ENCODE measurements around the gene BTF3.

The BTF3 gene

GRCh38 chr5:73525606-73526203, 27.5 kb downstream of the BTF3 start:
- no peak for DNase-seq

GRCh38 chr5:73528248-73528647, 30.0 kb downstream of the BTF3 start:
- no peak for DNase-seq

GRCh38 chr5:73529081-73529480, 30.8 kb downstream of the BTF3 start:
- no peak for DNase-seq

- DNase-seq, result peak in 1 of 3 donors; percentile 46
Observed at GRCh38 chr5:73531356-73531755, 33.1 kb downstream of the BTF3 start.

- no peak for DNase-seq
Observed at GRCh38 chr5:73532195-73532594, 34.0 kb downstream of the BTF3 start.

- DNase-seq, result no peak
Observed at GRCh38 chr5:73534011-73534644, 35.9 kb downstream of the BTF3 start.

GRCh38 chr5:73534971-73535370, 36.7 kb downstream of the BTF3 start:
- no peak for DNase-seq

GRCh38 chr5:73539730-73540129, 41.5 kb downstream of the BTF3 start:
- DNase-seq, result no peak

- DNase-seq, result no peak
Observed at GRCh38 chr5:73540192-73540591, 42.0 kb downstream of the BTF3 start.

- DNase-seq, result no peak
Observed at GRCh38 chr5:73542020-73542419, 43.8 kb downstream of the BTF3 start.

- no peak for DNase-seq
Observed at GRCh38 chr5:73544429-73545402, 46.5 kb downstream of the BTF3 start.

- no peak for DNase-seq
Observed at GRCh38 chr5:73545403-73545779, 47.1 kb downstream of the BTF3 start.

- no peak for DNase-seq
Observed at GRCh38 chr5:73550016-73550415, 51.8 kb downstream of the BTF3 start.

GRCh38 chr5:73552642-73553041, 54.4 kb downstream of the BTF3 start:
- no peak for DNase-seq
